Subcutaneous adipose tissue (tissue), 4 donors: Measurements from ENCODE around the gene HAND2. TPM values are rescaled to one million over a fixed set of nuclear protein-coding genes. Genes with fewer than 3 reads are reported as not detected.

Source experiments
- CTCF ChIP-seq: fragments of 450-650 bp; IDR thresholded peaks from one replicate; pipeline ENCODE4 v1.5.1; 2016; ENCODE audit warnings: low read depth, mild to moderate bottlenecking, control low read depth, antibody characterized with exemption, moderate library complexity
- total RNA-seq, 4 donors: library from RNA; depleted of rRNA; stranded (reverse); fragments of >200 nt; gene quantifications; one replicate each; pipeline ENCODE4 v1.1.0, GENCODE V29; 2016

Gene HAND2
- total RNA-seq, 4 donors from 2014 or later = 1.5 to 12.1 (median 6.2) TPM

GRCh38 chr4:173488656-173489055 is 41.4 kb downstream of the HAND2 start:
- no peak for TF ChIP-seq CTCF

DNA sequence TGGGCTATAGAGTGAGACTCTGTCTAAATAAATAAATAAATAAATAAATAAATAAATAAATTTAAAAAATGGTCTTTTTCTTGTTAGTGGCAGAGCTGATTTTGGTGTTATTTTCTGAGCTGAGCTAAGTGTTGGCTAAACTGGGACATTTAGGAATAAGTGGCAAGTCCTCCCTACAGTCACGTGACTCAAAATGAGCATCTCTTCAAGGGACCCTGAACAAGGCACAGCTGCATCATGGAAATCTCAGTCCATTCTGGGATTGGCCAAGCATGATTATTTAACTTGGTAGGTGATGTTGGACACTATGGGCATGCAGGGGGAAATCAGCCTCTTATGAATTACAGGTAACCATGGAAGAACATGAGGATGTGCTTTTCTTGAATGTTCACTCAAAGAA is 42.0 kb downstream of the HAND2 start:
- TF ChIP-seq CTCF = no peak

- no peak for TF ChIP-seq CTCF
Measured at GRCh38 chr4:173486714-173487392, 43.2 kb downstream of the HAND2 start.

DNA sequence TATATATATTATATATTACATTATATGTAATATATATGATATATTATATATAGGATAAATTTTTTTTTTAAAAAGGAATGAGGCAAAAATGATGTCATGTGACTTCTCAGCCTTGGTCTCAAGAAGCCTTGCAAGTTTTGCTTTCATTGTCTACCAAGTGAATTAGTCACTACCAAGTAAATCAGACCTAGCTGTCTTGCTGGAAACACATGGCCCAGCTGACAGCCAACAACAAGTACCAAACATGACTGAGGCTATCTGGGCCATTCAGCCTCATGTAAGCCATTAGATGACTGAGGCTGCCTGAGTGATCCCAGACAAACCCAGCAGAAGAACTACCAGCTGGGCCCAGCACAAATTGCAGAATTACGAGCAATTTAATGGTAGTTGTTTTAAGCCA is 44.9 kb downstream of the HAND2 start:
- TF ChIP-seq CTCF = no peak

- no peak for TF ChIP-seq CTCF
Measured at GRCh38 chr4:173482330-173482931, 47.6 kb downstream of the HAND2 start.

GRCh38 chr4:173478913-173479283 is 51.1 kb downstream of the HAND2 start:
- TF ChIP-seq CTCF = no peak

DNA sequence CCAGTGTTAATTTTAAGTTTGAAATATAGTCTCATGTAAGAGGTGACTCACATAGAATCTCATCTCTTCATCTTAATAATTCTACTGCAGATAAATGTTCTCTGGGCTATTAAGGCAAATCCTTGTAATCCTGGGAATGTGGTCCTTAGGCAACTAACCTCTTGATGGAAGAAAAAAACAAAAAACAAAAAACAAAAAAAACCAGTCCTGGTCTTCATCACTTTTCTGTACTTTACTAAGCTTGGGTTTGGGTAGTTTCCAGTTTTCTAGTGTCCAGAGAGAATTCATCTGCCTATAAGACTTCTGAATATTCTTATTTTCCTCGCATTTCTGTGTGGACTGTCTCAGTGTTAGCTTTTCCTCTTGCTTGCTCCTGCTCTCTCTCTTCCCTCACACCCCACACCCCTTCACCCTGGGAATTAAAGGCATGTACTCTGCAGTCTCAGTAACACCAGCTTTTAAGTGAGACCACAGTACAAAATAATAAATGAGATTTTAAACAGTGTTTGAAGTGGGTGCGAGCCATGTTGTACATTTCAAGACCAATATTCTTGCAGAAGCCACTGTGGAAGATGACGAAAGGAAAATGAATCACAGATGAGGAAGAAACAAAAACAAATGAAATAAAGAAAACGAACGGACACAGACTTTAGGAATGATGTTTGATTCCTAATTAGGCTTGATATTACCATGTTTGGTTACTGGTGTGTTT is 51.7 kb downstream of the HAND2 start:
- no peak for TF ChIP-seq CTCF
